GM18502 (cell line): Measurements from ENCODE around the gene LRFN5.
"Not testable (repeated sequence)": the region's sequence is repeated elsewhere in the genome, so short reads cannot be mapped to it uniquely, and the experiment has no call there.

ENCODE experiments used
- ATAC-seq: cut with Tn5 transposase; IDR thresholded peaks from one replicate; pipeline ENCODE4 v1.9.1; 2021; ENCODE audit warnings: mild to moderate bottlenecking; ENCODE audit not compliant: unreplicated experiment, poor library complexity

Gene LRFN5

DNA sequence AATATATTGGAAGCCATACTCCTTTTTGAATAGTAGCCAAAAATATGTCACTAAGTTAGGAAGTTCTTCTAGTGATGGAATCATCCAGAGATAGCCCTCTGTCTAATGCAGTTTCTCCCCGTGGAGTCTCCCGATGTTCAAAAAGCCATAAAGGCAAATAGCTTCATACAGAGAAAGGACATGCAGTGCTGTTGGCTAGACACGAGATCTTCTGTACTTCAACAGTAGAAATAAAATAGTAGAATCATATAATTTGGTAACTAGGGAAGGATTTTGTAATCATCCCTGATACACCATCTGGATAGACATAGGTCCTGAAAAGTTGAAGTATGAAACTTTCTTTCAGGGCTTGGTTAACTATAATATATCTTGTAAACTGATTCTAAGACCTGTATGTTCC, 27.6 kb downstream of the LRFN5 start:
- ATAC-seq, result no peak

DNA sequence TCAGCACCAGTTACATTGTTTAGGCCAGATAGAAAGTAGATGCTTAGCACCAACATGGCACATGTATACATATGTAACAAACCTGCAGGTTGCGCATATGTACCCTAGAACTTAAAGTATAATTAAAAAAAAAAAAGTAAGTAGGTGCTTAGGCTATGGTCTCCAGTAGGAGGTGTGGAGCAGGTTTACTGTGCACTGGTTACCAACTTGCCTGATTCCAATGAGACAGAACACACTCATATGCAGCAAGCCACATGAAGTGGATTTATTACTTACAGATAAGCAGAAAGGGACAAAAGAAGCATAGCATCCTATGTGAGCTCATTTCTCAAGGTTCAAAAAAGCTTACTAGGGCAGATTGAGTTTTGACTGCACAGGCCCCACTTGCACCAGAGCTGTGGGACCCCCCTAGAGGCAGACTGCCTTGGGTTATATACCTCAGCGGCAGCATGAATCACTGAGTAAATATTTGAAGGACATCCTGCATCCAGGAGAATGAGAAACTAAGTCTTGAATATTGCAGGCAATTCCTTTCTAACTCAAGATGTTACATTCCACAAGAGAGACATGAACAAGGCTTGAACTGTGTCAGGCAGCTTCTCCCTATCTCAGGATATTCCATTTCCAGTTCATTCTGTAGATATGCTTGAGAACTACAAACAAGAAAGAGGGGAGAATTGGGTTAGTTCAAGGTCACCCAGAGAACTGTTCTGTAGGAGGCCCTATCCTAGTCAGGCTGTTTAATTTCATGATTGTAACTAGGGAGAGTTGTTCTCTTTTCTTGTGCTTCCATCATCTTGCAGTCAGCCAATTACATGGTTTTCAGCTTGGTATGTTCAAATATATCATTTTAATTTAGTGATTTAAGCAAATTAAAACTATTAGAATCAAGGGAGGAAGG, 30.1 kb downstream of the LRFN5 start:
- ATAC-seq, result no peak

DNA sequence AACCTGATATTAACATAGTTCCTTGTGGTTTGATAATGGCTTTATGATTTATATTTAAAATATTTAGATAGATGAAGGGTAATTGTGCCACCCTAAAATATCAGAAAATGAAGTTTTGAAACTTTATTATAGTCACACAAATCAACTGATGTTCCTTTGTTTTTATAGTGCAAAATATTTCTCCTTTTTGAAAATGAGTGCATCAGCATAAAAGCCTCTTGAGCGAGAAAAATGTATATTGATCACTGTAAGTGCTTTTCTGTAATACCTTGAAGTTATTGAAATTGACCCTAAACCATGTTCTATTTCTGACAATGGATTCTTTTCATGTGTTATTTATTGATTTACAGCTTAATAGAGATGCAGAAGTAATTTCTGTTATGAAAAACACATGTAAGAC, 35.0 kb downstream of the LRFN5 start:
- no peak for ATAC-seq

DNA sequence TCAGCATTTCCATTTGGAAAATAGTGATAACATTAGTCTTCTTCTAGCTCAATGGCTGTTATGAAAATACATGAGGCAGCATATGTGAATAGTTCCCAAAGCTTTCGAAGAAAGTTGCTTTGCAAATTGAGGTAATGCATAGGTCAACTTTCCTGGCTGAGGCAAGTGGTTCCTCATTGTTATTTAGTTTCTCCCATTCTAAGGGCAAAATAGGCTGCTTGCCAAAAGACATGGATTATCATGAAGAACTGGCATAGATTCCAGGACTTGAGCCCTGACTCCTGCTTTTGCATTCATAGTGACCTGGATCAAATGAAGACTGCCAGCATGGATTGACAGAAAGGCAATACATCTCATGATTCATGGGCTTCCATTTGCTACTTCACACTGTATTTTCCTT, 35.7 kb downstream of the LRFN5 start:
- ATAC-seq, result no peak

DNA sequence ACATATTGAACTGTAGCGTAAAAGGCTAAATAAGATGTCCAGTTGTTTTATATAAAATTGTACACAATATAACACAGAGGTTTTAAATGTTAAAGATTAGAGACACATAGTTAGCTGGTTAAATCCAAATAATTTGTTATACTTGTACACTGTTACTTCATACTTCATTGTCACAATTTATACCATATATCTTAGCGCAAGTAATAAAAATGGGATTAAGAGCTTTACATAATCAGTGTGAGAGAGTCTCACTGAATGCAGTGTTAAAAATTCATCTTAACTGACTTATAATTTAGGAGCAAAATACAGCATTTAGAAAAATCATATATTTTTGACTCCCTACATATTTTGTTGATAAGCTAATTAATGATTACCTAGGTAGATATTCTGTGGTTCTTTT, 36.1 kb downstream of the LRFN5 start:
- no peak for ATAC-seq

DNA sequence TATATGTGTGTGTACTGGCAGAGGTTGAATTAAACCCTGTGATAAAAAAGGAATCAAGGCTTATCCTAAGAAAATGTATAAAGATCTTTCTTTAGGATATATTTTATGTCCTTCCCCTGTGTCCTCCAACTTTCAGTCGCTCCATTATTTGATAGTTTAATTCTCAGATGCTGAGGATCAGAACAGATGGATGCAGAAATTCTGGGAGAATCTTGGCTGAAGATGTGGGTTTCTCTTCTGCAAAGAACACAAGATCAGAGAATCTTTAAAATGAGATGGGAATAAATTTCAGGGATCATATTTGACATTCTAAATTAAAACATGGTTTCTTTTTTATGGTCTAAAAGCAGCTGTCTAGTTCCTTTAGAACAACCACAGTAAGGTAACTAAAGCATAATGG, 37.9 kb downstream of the LRFN5 start:
- ATAC-seq, result no peak

DNA sequence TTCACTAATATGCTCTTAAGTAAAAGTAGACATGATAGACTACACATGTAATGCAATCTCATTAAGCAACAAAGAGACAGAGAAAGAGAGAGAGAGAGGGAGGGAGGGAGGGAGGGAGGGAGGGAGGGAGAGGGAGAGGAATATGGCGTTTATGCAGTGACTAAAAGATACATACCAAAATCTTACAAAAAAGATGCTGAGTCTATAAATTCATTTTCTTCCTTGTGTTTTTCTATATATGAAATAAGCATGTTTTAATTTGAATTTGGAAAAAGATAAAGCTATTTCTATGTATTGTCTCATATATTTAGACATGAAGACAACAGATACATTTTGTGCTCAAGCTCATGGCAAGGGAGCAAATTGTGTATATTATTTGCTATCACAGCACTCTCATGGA, 44.1 kb downstream of the LRFN5 start:
- ATAC-seq, result no peak

DNA sequence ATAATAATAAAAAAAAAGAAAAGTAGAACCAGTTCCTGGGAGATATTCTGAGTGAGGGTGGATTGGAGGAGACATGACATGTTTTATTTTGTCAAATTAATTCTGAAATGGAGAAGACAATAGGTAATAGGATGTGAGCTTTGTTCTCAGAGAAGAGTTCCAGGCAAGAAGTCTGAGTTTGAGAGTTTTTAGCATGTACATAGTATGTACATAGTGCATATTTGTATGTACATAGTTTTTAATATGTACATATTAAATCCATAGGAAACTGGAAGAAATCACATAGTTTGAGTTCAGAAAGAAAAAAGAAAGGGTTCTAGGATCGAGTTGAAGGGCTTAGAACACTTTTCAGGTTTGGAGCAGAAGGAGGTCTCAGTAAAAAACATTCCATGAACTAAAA, 47.5 kb downstream of the LRFN5 start:
- ATAC-seq, result no peak

DNA sequence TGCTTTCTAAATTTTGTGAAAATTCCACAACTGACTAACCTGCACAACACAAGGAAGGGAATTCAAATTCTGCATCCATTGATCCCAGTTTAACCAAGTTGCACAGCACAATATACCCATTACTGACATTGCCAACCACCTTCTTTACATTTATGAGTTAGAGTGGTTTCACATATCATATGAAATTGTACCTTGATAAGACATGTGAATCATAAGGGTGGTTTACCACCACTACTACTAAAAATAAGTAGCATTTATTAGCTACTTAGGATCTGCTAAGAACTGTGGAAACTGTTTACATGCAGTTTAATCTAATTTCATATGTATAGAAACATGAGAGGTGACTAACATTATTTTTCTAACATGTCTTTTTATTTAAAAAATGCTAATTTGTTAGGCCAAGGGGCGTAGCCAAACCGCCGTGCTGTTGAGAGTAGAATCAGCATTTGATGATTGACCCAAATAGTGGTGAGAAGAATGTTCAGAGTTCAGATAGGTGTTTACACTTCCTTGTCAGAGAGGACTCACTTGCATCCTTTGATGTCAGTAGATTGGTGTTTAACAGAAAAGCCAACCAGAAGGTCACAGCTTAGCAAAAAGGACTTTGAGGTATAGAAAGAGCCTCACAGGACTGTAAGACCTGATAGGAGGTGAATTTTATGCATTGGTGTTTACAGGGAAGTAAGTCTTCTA, 56.2 kb downstream of the LRFN5 start:
- ATAC-seq, result no peak

DNA sequence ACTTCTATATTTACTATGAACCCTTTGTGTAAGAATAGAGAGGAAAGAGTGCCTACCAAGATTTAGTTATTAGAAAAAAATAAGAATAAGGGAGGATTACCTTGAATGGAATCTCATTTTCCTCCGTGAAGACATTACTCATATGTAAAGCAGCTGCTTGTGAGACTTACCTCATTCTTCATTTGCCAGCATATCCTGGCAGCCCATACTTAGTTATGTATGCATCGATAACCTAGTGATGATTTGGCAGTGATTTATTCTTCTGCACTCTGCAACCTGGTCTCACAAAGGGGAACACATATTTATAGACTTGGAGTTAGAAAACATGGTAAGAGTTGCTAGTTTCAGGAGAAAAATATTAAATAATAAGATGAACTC, 56.8 kb downstream of the LRFN5 start:
- no peak for ATAC-seq

DNA sequence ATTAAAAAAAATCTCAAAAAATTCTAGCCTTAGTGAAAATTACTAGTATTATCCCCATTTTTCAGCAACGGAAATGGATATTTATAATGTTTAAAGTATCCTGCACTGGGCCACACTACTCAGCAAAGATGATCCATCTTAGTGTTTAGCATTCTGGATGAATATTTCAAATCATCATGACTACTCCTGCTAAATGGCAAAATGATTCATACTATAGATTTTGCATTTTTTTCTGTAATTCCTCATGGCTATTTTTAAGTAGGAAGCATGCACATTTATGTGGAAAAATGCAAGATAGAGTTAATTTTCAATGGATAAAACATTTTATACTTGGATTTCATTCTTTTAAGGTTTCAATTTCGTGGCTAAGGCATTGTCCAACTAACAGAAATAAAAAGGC, 59.6 kb downstream of the LRFN5 start:
- ATAC-seq, result no peak

DNA sequence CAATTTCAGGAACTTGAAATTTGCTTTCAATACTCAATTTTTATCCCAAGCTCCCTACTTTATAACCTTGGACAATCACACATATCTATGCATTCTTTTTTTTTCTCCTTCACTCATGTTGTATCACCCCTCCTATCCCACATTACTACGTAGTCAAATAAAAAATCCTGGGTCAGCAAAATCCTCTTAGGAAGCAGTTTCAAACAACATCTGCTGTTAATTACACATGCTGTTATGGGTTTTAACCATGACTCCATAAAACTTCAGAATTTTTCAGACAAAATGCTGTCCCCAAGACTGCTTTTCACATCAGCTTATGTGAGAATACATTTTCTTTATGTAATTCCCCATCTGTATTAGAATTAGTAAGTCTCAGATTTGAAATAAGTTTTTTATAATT, 61.7 kb downstream of the LRFN5 start:
- no peak for ATAC-seq

DNA sequence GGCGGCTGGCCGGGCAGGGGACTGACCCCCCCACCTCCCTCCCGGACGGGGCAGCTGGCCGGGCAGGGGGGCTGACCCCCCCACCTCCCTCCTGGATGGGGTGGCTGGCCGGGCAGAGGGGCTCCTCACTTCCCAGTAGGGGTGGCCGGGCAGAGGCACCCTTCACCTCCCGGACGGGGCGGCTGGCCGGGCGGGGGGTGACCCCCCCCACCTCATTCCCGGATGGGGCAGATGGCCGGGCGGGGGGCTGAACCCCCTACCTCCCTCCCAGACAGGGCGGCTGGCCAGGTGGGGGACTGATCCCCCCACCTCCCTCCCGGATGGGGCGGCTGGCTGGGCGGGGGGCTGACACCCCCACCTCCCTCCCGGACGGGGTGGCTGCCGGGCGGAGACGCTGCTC, 66.9 kb downstream of the LRFN5 start:
- ATAC-seq, result not testable (repeated sequence)

DNA sequence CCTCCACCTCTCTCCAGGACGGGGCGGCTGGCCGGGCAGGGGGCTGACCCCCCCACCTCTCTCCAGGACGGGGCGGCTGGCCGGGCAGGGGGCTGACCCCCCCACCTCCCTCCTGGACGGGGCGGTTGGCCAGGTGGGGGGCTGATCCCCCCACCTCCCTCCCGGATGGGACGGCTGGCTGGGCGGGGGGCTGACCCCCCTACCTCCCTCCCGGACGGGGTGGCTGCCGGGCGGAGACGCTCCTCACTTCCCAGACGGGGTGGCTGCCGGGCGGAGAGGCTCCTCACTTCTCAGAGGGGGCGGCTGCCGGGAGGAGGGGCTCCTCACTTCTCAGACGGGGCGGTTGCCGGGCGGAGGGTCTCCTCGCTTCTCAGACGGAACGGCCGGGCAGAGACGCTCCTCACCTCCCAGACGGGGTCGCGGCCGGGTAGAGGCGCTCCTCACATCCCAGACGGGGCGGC, 67.9 kb downstream of the LRFN5 start:
- not testable (repeated sequence) for ATAC-seq

DNA sequence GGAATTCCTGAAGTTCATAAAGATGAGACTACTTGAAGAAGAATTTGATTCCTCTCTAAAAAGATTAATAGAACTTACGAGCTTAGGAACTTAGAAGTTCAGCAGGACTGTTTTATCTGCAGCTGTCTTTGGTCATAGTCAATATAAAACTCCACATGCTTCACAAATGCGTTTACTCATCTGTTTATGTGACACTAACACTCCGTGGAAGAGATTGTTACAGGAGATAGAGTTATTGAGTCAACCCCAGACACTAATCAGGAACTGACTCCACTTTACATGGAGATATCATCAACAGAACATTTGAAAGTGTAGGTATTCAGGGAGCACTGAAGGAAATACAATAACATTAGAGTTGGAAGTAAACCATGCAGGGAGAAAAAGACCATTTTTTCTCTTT, 92.8 kb downstream of the LRFN5 start:
- no peak for ATAC-seq

DNA sequence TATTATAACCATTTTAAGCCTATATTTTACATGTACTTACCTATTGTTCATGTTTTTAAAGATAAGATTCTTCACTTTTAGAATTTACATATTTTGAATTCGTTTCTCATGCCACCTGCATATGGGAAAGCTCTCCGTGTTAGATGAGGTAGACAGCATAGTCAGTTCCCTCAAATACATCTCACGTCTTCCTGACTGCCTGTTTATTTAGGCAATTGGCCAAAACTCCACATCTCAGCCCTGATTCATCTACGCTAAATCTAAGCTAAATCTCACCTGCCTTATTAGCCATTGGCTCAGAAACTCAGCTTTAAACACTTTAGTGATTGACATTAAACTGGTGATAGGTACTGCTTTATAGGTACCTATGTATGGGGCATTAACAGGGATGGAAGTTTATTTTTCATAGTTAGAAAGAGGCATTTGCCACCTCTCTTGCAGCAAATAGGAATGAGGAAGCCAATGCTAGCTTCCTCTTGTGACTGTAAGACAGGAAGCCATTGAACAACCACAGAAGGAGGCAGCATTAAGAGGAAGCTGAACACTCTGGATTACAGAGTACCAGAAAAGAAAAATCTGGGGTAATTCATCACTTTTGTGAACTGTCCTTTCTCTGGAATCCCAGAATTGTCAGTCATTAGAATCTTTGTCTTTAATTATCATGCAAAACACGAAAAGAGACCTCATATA, 111.9 kb downstream of the LRFN5 start:
- ATAC-seq, result no peak

DNA sequence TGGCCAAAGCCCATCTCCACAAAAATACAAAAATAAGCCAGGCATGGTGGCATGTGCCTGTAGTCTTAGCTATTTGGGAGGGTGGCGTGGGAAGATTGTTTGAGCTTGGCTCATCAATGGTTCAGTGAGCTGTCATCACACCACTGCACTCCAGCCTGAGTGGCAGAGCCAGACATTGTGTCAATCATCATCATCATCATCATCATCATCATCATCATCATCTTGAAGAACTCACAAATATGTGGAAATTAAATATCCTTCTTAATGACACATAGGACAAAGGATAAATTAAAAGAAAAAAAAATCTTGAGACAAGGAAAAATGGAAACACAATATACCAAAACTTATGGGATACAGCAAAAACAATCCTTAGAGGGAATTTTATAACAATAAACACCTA, 132.5 kb downstream of the LRFN5 start:
- ATAC-seq, result no peak

DNA sequence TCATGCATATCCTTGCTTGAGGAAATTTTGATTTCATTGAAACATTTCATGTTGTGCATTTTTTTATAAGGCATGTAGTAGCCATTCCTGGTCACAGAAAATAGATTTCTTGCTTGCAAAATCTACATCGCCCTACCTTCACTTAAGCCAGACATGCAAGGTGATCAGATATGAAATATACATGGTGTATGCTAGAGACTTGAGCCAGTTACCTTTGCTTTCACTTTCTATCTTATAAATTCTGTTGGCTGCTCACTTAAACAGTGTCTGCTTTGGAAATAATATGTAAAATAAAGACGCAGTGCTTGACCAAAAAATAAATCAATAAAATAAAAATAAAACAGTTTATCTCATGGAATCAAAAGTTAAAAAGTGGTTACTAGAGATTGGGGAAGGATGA, 136.5 kb downstream of the LRFN5 start:
- ATAC-seq, result no peak

DNA sequence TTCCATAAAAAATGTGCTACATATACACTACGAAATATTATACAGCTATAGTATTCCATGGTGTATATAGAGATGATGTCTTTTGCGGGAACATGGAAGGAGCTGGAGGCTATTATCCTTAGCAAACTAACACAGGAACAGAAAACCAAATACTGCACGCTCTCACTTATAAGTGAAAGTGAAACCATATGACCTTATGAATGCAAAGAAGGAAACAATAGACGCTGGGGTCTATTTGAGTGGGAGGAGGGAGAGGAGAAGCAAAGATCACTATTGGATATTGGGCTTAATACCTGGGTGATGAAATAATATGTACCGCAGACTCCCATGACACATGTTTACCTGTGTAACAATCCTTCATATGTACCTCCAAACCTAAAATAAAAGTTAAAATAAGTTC, 142.8 kb downstream of the LRFN5 start:
- peak; percentile 89 for ATAC-seq

DNA sequence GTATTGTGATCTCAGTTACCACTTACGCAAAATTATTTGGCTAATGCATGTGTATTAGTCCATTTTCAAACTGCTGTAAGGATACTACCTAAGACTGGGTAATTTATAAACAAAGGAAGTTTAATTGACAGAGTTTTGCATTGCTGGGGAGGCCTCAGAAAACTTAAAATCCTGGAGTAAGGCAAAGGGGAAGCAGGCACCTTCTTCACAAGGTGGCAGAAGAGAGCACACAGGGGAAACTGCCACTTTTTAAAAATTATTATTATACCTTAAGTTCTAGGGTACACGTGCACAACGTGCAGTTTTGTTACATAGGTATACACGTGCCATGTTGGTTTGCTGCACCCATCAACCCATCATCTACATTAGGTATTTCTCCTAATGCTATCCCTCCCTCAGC, 143.9 kb downstream of the LRFN5 start:
- ATAC-seq, result not testable (repeated sequence)

DNA sequence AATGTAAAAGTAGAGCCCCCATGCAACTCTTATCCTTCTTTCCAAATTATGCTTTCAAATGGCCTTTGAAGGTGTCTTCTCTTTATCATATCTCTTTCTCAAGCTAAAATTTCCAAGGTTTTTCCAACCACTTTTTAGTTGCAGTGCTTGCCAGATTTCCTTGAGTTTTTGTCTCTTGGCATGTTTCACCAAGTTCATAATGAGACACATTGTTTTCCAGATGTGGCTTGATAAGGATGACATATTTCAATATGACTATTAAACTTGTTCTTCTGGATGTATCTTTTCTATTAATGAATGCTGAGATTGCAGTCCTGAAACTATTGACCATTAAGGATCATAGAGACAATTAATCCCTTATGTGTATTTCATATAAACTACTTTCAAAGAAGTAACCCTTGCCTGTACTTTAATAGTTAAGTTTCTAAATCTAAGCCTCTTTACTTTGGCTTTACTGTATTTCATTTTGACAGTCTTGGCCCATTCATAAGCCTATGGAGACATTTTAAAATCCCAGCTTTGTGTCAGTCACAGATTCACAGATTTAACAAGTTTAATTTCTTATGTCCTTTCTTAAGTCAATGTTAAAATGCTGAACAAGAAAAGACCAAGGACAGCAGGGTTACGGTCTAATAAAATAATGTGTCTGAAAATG, 151.5 kb downstream of the LRFN5 start:
- no peak for ATAC-seq
